ENCODE results near the gene ACKR4.
"Not testable (repeated sequence)": the region's sequence is repeated elsewhere in the genome, so short reads cannot be mapped to it uniquely, and the experiment has no call there.

Gene ACKR4

GRCh38 chr3:132598181-132598580 lies 1.1 kb downstream of the ACKR4 start:
- TF ChIP-seq CTCF (IDR thresholded peaks at IDR 0.05; ENCODE audit: control insufficient read depth, insufficient read depth, low read depth, low read length, missing control alignments) = no peak
- no peak for DNase-seq (ENCODE audit: low read depth)
- peak overlapping the region; percentile 12 for H3K4me3 ChIP-seq (ENCODE audit: control insufficient read depth, low read depth, low read length)

GRCh38 chr3:132600614-132601013 lies 3.5 kb downstream of the ACKR4 start:
- DNase-seq (ENCODE audit: low read depth); H3K4me3 ChIP-seq (ENCODE audit: control insufficient read depth, low read depth, low read length): not testable (repeated sequence)

- H3K4me3 ChIP-seq (ENCODE audit: control insufficient read depth, low read depth, low read length) = no peak overlapping the region
- no peak for DNase-seq (ENCODE audit: low read depth)
- TF ChIP-seq CTCF (IDR thresholded peaks at IDR 0.05; ENCODE audit: control insufficient read depth, insufficient read depth, low read depth, low read length, missing control alignments) = no peak
Observed at GRCh38 chr3:132605374-132605792, 8.3 kb downstream of the ACKR4 start.

GRCh38 chr3:132606085-132606484 lies 9.0 kb downstream of the ACKR4 start:
- no peak for TF ChIP-seq CTCF (IDR thresholded peaks at IDR 0.05; ENCODE audit: control insufficient read depth, insufficient read depth, low read depth, low read length, missing control alignments)
- DNase-seq (ENCODE audit: low read depth) = no peak

GRCh38 chr3:132606620-132607019 lies 9.6 kb downstream of the ACKR4 start:
- H3K4me3 ChIP-seq (ENCODE audit: control insufficient read depth, low read depth, low read length); DNase-seq (ENCODE audit: low read depth): not testable (repeated sequence)

More at GRCh38 chr3:132606085-132606484, 9.0 kb downstream of the ACKR4 start:
- H3K4me3 ChIP-seq (ENCODE audit: control insufficient read depth, low read depth, low read length) = no peak overlapping the region

GRCh38 chr3:132615301-132615700 lies 18.2 kb downstream of the ACKR4 start:
- not testable (repeated sequence) for H3K4me3 ChIP-seq (ENCODE audit: control insufficient read depth, low read depth, low read length); DNase-seq (ENCODE audit: low read depth)

GRCh38 chr3:132615881-132616280 lies 18.8 kb downstream of the ACKR4 start:
- H3K4me3 ChIP-seq (ENCODE audit: control insufficient read depth, low read depth, low read length) = no peak overlapping the region
- DNase-seq (ENCODE audit: low read depth) = no peak
- TF ChIP-seq CTCF (IDR thresholded peaks at IDR 0.05; ENCODE audit: control insufficient read depth, insufficient read depth, low read depth, low read length, missing control alignments) = no peak

- no peak for DNase-seq (ENCODE audit: low read depth)
- TF ChIP-seq CTCF (IDR thresholded peaks at IDR 0.05; ENCODE audit: control insufficient read depth, insufficient read depth, low read depth, low read length, missing control alignments) = no peak
- H3K4me3 ChIP-seq (ENCODE audit: control insufficient read depth, low read depth, low read length) = no peak overlapping the region
Observed at GRCh38 chr3:132616780-132617179, 19.7 kb downstream of the ACKR4 start.
